Fibroblast of lung (primary cell): ENCODE results near the gene ING2. TPM values are rescaled to one million over a fixed set of nuclear protein-coding genes. Genes with fewer than 3 reads are reported as not detected.

Experiments
- DNase-seq, 2 donors: peaks; one replicate each; pipeline versions ENCODE4 v3.0.0 to v3.0.0-alpha.2; 2010; ENCODE audit warnings: low read depth in 2 of 2
- H2AFZ ChIP-seq: 2 replicates; pipeline ENCODE4 v1.5.1; 2012; ENCODE audit warnings: low read length, control low read depth, inconsistent platforms
- H3K27ac ChIP-seq: 2 replicates; pipeline ENCODE4 v1.5.1; 2011; ENCODE audit warnings: low read length, control low read depth; ENCODE audit not compliant: insufficient read depth
- H3K27me3 ChIP-seq: 2 replicates; pipeline ENCODE4 v1.5.1; 2011; ENCODE audit warnings: mild to moderate bottlenecking, low read length; ENCODE audit not compliant: control insufficient read depth, insufficient read depth
- H3K36me3 ChIP-seq: 2 replicates; pipeline ENCODE4 v1.5.1; 2011; ENCODE audit warnings: low read length; ENCODE audit not compliant: control insufficient read depth, insufficient read depth
- H3K4me1 ChIP-seq: 2 replicates; pipeline ENCODE4 v1.5.1; 2011; ENCODE audit warnings: low read length; ENCODE audit not compliant: control insufficient read depth, insufficient read depth; ENCODE audit errors: extremely low read depth
- H3K4me2 ChIP-seq: 2 replicates; pipeline ENCODE4 v1.5.1; 2011; ENCODE audit warnings: low read length, control low read depth; ENCODE audit not compliant: insufficient read depth; ENCODE audit errors: extremely low read depth
- H3K4me3 ChIP-seq, 4 experiments: fragments of 200-600 bp in 1 of 4; sonication (generic) in 1 of 4; replicated peaks in 1 of 4; 2 replicates each; pipeline ENCODE4 v1.5.1; 2011 to 2016; ENCODE audit warnings: low read length in 4 of 4, low read depth in 3 of 4, mild to moderate bottlenecking in 3 of 4, control low read depth in 2 of 4, inconsistent platforms in 1 of 4, mixed read lengths in 1 of 4; ENCODE audit not compliant: insufficient read depth in 1 of 4; ENCODE audit errors: control extremely low read depth in 1 of 4
- H3K79me2 ChIP-seq: 2 replicates; pipeline ENCODE4 v1.5.1; 2012; ENCODE audit warnings: mild to moderate bottlenecking, low read length, inconsistent platforms; ENCODE audit not compliant: control insufficient read depth, insufficient read depth
- H3K9ac ChIP-seq: 2 replicates; pipeline ENCODE4 v1.5.1; 2011; ENCODE audit warnings: mild to moderate bottlenecking, low read length, control low read depth; ENCODE audit not compliant: insufficient read depth
- H3K9me3 ChIP-seq: 2 replicates; pipeline ENCODE4 v1.5.1; 2012; ENCODE audit warnings: low read depth, low read length; ENCODE audit not compliant: control insufficient read depth, insufficient read depth
- H4K20me1 ChIP-seq: 2 replicates; pipeline ENCODE4 v1.5.1; 2011; ENCODE audit warnings: low read length; ENCODE audit not compliant: control insufficient read depth, insufficient read depth; ENCODE audit errors: extremely low read depth
- EZH2 ChIP-seq: IDR thresholded peaks from 2 replicates; pipeline ENCODE4 v1.5.1; 2012; ENCODE audit warnings: low read length, control low read depth, mild to moderate bottlenecking; ENCODE audit errors: missing control alignments
- polyA plus RNA-seq, 2 donors: library from polyadenylated mRNA; depleted of rRNA in 1 of 2; stranded (reverse) in 1 of 2; unstranded in 1 of 2; fragments of >200 nt; gene quantifications; 2 replicates each; pipeline ENCODE4 v1.2.1, GENCODE V29; 2011 to 2012; ENCODE audit warnings: missing spikeins in 1 of 2
- total RNA-seq: library from RNA; depleted of rRNA; stranded (reverse); fragments of >200 nt; gene quantifications from 2 replicates; pipeline ENCODE4 v1.2.1, GENCODE V29; 2014
- TF ChIP-seq, protein P1 (sequence below), 2 donors: IDR thresholded peaks in 1 of 2; conservative IDR thresholded peaks in 1 of 2; 1 replicate in 1 of 2; 2 replicates in 1 of 2; pipeline ENCODE4 v1.5.1; 2011 to 2012; ENCODE audit warnings: low read length in 2 of 2, control low read depth in 1 of 2, inconsistent platforms in 1 of 2, low read depth in 1 of 2, mild to moderate bottlenecking in 1 of 2

The ING2 gene
- total and polyA plus RNA-seq, 2 donors (not counting 1 experiment from before 2014, with no cell fraction given), result 7.9 to 12.1 TPM

DNA sequence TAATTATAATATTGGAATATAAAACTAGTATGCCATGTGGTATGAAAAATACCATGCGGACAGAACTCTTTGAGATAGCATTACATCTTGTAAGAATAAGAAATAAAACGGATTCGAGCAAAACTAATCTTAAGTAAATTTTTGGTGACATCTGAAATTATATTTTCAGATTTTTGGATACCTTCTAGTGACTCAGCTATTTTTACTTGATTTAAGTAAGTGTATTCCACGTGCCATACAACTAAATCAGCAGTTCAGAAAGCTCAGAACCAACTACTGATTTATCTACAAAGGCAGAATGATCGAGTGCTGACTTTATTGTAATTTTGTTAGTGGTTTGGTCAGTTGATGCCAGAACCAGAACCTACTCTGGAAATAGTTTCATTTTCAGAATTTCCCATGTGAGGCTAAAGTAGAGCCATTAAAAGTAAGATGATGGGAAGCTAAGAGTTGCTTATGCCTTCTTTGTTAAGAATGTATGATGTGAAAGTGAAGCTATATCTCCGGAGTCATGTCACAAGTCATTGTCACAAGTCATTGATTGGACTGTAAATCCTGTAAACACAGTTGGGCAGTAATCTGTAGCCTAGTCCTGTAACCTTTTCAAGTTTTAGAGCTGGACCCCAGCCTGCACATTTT, 4.0 kb downstream of the ING2 start:
- Histone ChIP-seq H3K4me1 (no peaks in the 10 kb centered on the region), H2AFZ (peak overlapping the region; percentile 47), H3K79me2 (peaks cover 35% of the 10 kb centered on the region), H3K27me3 (no peaks in the 10 kb centered on the region), H3K27ac (no peak overlapping the region), H3K9ac (no peak overlapping the region), H3K4me3 (peak overlapping the region in 1 of 4 experiments; percentile 24), H4K20me1 (no peaks in the 10 kb centered on the region), H3K4me2 (peak overlapping the region; percentile 75), H3K9me3 (no peaks in the 10 kb centered on the region), H3K36me3 (no peaks in the 10 kb centered on the region)
- no peak for DNase-seq
- TF ChIP-seq, protein P1, sequence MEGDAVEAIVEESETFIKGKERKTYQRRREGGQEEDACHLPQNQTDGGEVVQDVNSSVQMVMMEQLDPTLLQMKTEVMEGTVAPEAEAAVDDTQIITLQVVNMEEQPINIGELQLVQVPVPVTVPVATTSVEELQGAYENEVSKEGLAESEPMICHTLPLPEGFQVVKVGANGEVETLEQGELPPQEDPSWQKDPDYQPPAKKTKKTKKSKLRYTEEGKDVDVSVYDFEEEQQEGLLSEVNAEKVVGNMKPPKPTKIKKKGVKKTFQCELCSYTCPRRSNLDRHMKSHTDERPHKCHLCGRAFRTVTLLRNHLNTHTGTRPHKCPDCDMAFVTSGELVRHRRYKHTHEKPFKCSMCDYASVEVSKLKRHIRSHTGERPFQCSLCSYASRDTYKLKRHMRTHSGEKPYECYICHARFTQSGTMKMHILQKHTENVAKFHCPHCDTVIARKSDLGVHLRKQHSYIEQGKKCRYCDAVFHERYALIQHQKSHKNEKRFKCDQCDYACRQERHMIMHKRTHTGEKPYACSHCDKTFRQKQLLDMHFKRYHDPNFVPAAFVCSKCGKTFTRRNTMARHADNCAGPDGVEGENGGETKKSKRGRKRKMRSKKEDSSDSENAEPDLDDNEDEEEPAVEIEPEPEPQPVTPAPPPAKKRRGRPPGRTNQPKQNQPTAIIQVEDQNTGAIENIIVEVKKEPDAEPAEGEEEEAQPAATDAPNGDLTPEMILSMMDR (conservative IDR thresholded peaks at IDR 0.05 in 1 of 2, IDR thresholded peaks at IDR 0.05 in 1 of 2; ENCODE audit: low read depth in 1 of 2, low read length in 2 of 2), result no peak
- TF ChIP-seq EZH2, result no peak

DNA sequence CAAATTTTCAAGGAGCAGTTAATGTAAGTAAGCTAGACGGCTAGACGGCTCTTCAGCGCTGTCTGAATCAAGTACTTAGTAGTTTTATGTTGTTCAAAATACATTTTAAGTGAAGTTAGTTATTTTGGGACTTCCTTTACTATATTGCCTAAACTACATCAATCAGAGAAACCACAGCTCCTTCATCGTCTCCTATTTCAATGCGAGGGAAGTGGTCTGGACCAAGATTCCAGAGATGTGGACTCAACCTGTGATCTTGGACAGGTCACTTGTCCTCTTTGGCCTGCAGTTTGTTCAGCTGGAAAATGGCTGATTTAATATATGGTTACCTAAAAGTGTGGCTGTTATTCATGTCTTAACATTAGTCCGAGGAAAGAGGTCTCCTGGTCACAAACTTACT, 10.6 kb downstream of the ING2 start:
- no peaks in the 10 kb centered on the region for H3K36me3 ChIP-seq
- no peaks in the 10 kb centered on the region for H3K79me2 ChIP-seq
- H3K4me2 ChIP-seq, result no peak overlapping the region
- no peaks in the 10 kb centered on the region for H4K20me1 ChIP-seq
- no peak overlapping the region for H3K27ac ChIP-seq
- H3K27me3 ChIP-seq, result no peaks in the 10 kb centered on the region
- H3K4me3 ChIP-seq, result no peak overlapping the region
- no peak overlapping the region for H3K9ac ChIP-seq
- DNase-seq, result peak in 1 of 2 donors; percentile 63
- no peaks in the 10 kb centered on the region for H3K4me1 ChIP-seq
- H2AFZ ChIP-seq, result no peak overlapping the region
- TF ChIP-seq EZH2, result no peak
- TF ChIP-seq, protein P1 (conservative IDR thresholded peaks at IDR 0.05 in 1 of 2, IDR thresholded peaks at IDR 0.05 in 1 of 2; ENCODE audit: low read depth in 1 of 2, low read length in 2 of 2), result no peak
- no peaks in the 10 kb centered on the region for H3K9me3 ChIP-seq

DNA sequence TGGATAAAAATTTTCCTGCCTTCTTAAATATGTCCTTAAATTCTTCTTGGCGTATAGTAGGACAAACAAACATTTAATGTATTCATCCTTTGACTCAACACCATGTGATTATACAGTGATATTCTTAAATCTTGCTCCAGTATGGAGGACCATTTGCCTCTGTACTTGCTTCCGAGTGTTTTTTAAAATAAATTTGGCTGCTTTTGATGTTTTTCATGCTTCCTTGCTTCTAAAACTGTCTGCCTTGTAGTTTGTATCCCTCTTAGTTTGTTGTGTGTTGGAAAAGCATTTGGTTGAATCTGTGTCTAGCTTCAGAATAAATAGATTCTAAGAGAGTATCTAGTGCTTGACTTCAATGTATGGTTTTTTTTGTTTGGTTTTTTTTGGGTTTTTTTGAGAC, 12.3 kb downstream of the ING2 start:
- Histone ChIP-seq H3K4me3 (no peak overlapping the region), H4K20me1 (no peaks in the 10 kb centered on the region), H3K4me1 (no peaks in the 10 kb centered on the region), H3K27ac (no peak overlapping the region), H2AFZ (no peak overlapping the region), H3K9ac (no peak overlapping the region), H3K27me3 (no peaks in the 10 kb centered on the region), H3K36me3 (no peaks in the 10 kb centered on the region), H3K4me2 (no peak overlapping the region), H3K9me3 (no peaks in the 10 kb centered on the region), H3K79me2 (no peaks in the 10 kb centered on the region)
- no peak for DNase-seq
- TF ChIP-seq EZH2, result no peak
- TF ChIP-seq, protein P1 (conservative IDR thresholded peaks at IDR 0.05 in 1 of 2, IDR thresholded peaks at IDR 0.05 in 1 of 2; ENCODE audit: low read depth in 1 of 2, low read length in 2 of 2), result no peak
